DMS79 (cell line): Measurements from ENCODE around the gene PADI6.
A peak's percentile ranks its signal among the peaks of the same experiment; 100 is the strongest.
"Not testable (repeated sequence)": the region's sequence is repeated elsewhere in the genome, so short reads cannot be mapped to it uniquely, and the experiment has no call there.

Source experiments
- DNase-seq: peaks from one replicate; lab custom pipeline; 2025; lab: John Stamatoyannopoulos, UW

PADI6 gene

GRCh38 chr1:17404034-17404684 is 32.2 kb downstream of the PADI6 start:
- no peak for DNase-seq

GRCh38 chr1:17404820-17405219 is 32.8 kb downstream of the PADI6 start:
- no peak for DNase-seq

GRCh38 chr1:17405898-17406759 is 34.1 kb downstream of the PADI6 start:
- DNase-seq, result no peak

- not testable (repeated sequence) for DNase-seq
These were observed 34.9 kb downstream of the PADI6 start for GRCh38 chr1:17406760-17407475.

GRCh38 chr1:17407786-17408514 is 36.0 kb downstream of the PADI6 start:
- DNase-seq, result not testable (repeated sequence)

GRCh38 chr1:17409391-17409811 is 37.4 kb downstream of the PADI6 start:
- DNase-seq, result no peak

- no peak for DNase-seq
These were observed 40.3 kb downstream of the PADI6 start for GRCh38 chr1:17412093-17412870.

GRCh38 chr1:17414022-17414421 is 42.0 kb downstream of the PADI6 start:
- DNase-seq, result no peak

GRCh38 chr1:17416389-17416788 is 44.4 kb downstream of the PADI6 start:
- DNase-seq, result no peak

GRCh38 chr1:17419626-17420328 is 47.8 kb downstream of the PADI6 start:
- no peak for DNase-seq

GRCh38 chr1:17420391-17420918 is 48.5 kb downstream of the PADI6 start:
- no peak for DNase-seq

- DNase-seq, result no peak
These were observed 50.5 kb downstream of the PADI6 start for GRCh38 chr1:17422461-17422860.

GRCh38 chr1:17423781-17424245 is 51.8 kb downstream of the PADI6 start:
- no peak for DNase-seq

- DNase-seq, result no peak
These were observed 54.0 kb downstream of the PADI6 start for GRCh38 chr1:17425806-17426600.

- peak; percentile 59 for DNase-seq
These were observed 56.0 kb downstream of the PADI6 start for GRCh38 chr1:17427696-17428660.

- DNase-seq, result no peak
These were observed 57.2 kb downstream of the PADI6 start for GRCh38 chr1:17429183-17429582.

- no peak for DNase-seq
These were observed 60.4 kb downstream of the PADI6 start for GRCh38 chr1:17432412-17432811.

GRCh38 chr1:17433261-17433660 is 61.3 kb downstream of the PADI6 start:
- DNase-seq, result no peak
